ENCODE results near the gene BBX.

DNA sequence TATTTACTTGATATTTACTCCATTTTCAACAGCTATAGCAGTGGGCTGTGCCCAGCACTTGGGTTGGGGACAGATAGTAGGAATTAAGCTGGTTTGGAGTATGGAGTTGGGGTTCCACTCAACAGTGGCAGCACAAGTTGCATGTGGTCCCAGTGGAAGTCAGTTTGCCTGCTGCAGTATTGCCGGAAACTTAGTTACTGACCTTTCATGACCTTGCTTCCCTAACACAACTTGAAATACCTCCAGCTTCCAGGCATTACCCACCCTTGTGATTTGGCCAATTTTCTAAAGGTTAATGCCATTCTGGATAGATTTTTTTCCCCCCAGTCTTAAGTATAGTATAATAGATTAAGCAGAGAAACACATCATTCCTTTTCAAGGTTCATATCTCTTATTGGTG, 68.0 kb downstream of the BBX start:
- TF ChIP-seq, protein P1, sequence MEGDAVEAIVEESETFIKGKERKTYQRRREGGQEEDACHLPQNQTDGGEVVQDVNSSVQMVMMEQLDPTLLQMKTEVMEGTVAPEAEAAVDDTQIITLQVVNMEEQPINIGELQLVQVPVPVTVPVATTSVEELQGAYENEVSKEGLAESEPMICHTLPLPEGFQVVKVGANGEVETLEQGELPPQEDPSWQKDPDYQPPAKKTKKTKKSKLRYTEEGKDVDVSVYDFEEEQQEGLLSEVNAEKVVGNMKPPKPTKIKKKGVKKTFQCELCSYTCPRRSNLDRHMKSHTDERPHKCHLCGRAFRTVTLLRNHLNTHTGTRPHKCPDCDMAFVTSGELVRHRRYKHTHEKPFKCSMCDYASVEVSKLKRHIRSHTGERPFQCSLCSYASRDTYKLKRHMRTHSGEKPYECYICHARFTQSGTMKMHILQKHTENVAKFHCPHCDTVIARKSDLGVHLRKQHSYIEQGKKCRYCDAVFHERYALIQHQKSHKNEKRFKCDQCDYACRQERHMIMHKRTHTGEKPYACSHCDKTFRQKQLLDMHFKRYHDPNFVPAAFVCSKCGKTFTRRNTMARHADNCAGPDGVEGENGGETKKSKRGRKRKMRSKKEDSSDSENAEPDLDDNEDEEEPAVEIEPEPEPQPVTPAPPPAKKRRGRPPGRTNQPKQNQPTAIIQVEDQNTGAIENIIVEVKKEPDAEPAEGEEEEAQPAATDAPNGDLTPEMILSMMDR (IDR thresholded peaks at IDR 0.05), result no peak
- TF ChIP-seq POLR2A (IDR thresholded peaks at IDR 0.05), result no peak

All from lower leg skin (tissue), 3 donors.